ENCODE measurements around the gene KANK4.

Gene KANK4

DNA sequence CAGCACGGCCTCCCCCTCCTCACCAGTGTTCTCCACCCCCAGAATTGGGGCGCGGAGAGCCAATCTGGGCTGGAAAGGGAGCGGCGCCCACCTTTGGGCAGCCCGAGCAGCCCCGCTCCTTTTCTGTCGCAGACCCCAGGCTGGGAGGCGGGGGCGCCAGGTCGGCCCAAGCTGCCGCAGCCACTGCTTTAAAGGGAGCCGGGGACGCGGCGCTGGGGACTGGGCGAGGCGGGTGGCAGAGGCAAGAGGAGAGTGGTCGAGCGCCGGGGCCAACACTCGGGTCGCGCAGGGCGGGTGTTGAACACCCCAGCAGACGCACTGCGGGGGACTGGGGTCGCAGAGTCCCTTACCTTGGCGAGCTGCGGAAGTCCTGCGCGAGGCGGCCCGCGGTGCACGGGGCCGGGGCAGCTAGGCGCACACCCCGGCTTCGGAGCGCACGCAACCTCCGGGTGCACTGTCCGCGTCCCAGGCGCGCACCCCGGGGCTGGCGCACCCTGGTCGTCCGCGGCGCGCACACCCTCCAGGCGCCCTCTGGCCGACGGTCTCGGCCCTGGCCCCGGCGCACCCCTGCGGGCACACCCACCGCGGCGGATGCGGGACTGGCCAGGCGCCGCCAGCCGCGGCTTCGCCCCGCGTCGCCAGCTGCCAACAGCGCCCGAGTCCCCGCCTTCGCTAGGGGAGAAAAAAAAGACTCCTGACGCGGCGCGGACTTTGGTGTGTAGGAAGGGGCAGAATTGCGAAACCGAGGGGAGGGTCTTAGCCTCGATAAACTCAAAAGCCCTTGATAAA lies at the start of gene KANK4:
Gene KANK4, minus strand, starts transcription at position 679 of the 789 bp plus-strand sequence. CDS start 37,870 bp downstream, outside the sequence.
- H3K27me3 ChIP-seq (ENCODE audit: insufficient read depth, low read depth): no peaks in the 10 kb centered on the region
- H3K9ac ChIP-seq: no peak within 1 kb of the TSS
- H3K4me1 ChIP-seq (ENCODE audit: low read depth, poor library complexity, severe bottlenecking): peaks cover 6% of the 10 kb centered on the region
- no peak within 1 kb of the TSS for H3K27ac ChIP-seq
- no peaks in the 10 kb centered on the region for H3K79me2 ChIP-seq (ENCODE audit: insufficient read depth, low read depth)
- no peak within 1 kb of the TSS for H2AFZ ChIP-seq (ENCODE audit: low read depth)
- H4K20me1 ChIP-seq (ENCODE audit: insufficient read depth): no peaks in the 10 kb centered on the region
- no peak within 1 kb of the TSS for H3K4me3 ChIP-seq (IDR thresholded peaks at IDR 0.05; ENCODE audit: insufficient read depth, low read depth, low read length)
- no peaks in the 10 kb centered on the region for H3K36me3 ChIP-seq (ENCODE audit: insufficient read depth)
- H3K4me2 ChIP-seq: no peak within 1 kb of the TSS
- TF ChIP-seq, protein P1, sequence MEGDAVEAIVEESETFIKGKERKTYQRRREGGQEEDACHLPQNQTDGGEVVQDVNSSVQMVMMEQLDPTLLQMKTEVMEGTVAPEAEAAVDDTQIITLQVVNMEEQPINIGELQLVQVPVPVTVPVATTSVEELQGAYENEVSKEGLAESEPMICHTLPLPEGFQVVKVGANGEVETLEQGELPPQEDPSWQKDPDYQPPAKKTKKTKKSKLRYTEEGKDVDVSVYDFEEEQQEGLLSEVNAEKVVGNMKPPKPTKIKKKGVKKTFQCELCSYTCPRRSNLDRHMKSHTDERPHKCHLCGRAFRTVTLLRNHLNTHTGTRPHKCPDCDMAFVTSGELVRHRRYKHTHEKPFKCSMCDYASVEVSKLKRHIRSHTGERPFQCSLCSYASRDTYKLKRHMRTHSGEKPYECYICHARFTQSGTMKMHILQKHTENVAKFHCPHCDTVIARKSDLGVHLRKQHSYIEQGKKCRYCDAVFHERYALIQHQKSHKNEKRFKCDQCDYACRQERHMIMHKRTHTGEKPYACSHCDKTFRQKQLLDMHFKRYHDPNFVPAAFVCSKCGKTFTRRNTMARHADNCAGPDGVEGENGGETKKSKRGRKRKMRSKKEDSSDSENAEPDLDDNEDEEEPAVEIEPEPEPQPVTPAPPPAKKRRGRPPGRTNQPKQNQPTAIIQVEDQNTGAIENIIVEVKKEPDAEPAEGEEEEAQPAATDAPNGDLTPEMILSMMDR (conservative IDR thresholded peaks at IDR 0.05; ENCODE audit: low read depth, low read length): no peak

DNA sequence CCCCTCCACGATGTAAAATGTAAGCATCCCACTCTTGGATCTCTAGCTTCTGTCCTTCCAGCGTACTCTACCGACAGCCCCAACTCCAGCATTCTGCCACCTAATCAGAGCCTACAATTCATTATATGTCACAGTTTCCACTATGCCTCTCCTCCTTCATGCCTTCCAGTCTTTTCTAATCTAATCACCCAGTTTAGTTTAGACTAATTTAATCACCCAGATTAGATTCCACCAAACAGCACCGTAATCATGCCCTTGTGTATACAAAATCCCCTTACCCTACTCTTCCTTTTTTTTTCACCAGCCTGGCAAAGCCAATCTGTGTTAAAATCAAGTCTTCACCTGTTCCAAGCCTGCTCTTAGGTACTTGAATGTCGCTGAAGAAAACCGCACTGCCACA lies 49.8 kb upstream of the KANK4 start:
- Histone ChIP-seq H3K36me3 (ENCODE audit: insufficient read depth) (no peaks in the 10 kb centered on the region), H3K4me3 (IDR thresholded peaks at IDR 0.05; ENCODE audit: insufficient read depth, low read depth, low read length) (no peak overlapping the region), H3K4me1 (ENCODE audit: low read depth, poor library complexity, severe bottlenecking) (no peaks in the 10 kb centered on the region), H3K27ac (no peak overlapping the region), H2AFZ (ENCODE audit: low read depth) (no peak overlapping the region), H4K20me1 (ENCODE audit: insufficient read depth) (no peaks in the 10 kb centered on the region), H3K27me3 (ENCODE audit: insufficient read depth, low read depth) (no peaks in the 10 kb centered on the region), H3K4me2 (no peak overlapping the region), H3K79me2 (ENCODE audit: insufficient read depth, low read depth) (no peaks in the 10 kb centered on the region), H3K9ac (no peak overlapping the region)
- TF ChIP-seq, protein P1 (conservative IDR thresholded peaks at IDR 0.05; ENCODE audit: low read depth, low read length): no peak

DNA sequence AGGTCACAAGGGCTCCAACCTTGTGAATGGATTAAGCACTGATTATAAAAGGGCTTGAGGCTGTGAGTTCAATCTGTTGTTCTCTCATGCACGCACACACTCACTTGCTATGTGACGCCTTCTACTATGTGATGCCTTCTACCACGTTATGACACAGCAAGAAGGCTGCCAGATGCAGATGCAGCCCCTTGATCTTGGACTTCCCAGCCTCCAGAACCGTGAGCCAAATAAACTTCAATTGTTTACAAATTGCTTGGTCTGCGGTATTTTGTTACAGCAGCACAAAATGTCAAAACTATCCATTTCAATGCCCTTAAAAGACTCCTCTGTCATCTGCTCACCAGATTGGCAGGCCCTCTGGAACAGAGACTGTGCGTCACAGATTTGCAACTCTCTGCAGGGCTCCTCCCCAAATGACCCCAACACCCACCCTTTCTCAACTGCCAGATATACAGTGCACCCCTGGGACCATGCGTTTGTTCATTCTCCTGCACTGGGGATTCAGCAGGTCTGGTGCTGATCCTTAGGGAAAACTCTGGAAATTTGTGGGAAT lies 47.8 kb upstream of the KANK4 start:
- Histone ChIP-seq H3K79me2 (ENCODE audit: insufficient read depth, low read depth) (no peaks in the 10 kb centered on the region), H3K4me3 (IDR thresholded peaks at IDR 0.05; ENCODE audit: insufficient read depth, low read depth, low read length) (no peak overlapping the region), H2AFZ (ENCODE audit: low read depth) (no peak overlapping the region), H3K4me2 (no peak overlapping the region), H3K4me1 (ENCODE audit: low read depth, poor library complexity, severe bottlenecking) (no peaks in the 10 kb centered on the region), H3K9ac (no peak overlapping the region), H3K27ac (no peak overlapping the region), H3K36me3 (ENCODE audit: insufficient read depth) (no peaks in the 10 kb centered on the region), H4K20me1 (ENCODE audit: insufficient read depth) (no peaks in the 10 kb centered on the region), H3K27me3 (ENCODE audit: insufficient read depth, low read depth) (no peaks in the 10 kb centered on the region)
- TF ChIP-seq, protein P1 (conservative IDR thresholded peaks at IDR 0.05; ENCODE audit: low read depth, low read length): no peak

DNA sequence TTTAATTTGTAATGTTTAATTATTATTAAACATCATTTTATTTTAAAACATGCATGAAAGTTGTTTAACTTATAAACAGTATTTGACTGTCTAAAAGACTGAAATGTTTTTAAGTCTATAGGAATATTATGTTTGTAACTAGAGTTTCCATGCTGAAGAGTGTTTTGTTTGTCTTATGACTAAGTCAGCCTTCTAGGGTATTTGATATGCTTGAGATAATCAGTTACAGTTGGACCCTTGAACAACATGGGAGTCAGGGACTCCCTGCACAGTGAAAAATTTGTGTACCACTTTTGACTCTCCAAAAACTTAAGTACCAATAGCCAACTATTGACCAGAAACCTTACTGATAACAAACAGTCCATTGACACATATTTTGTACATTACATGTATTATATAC lies 45.5 kb upstream of the KANK4 start:
- no peaks in the 10 kb centered on the region for H4K20me1 ChIP-seq (ENCODE audit: insufficient read depth)
- H3K4me1 ChIP-seq (ENCODE audit: low read depth, poor library complexity, severe bottlenecking): no peaks in the 10 kb centered on the region
- H2AFZ ChIP-seq (ENCODE audit: low read depth): no peak overlapping the region
- H3K4me3 ChIP-seq (IDR thresholded peaks at IDR 0.05; ENCODE audit: insufficient read depth, low read depth, low read length): no peak overlapping the region
- no peaks in the 10 kb centered on the region for H3K36me3 ChIP-seq (ENCODE audit: insufficient read depth)
- TF ChIP-seq, protein P1 (conservative IDR thresholded peaks at IDR 0.05; ENCODE audit: low read depth, low read length): no peak
- H3K27ac ChIP-seq: no peak overlapping the region
- no peaks in the 10 kb centered on the region for H3K27me3 ChIP-seq (ENCODE audit: insufficient read depth, low read depth)
- H3K79me2 ChIP-seq (ENCODE audit: insufficient read depth, low read depth): no peaks in the 10 kb centered on the region
- H3K4me2 ChIP-seq: no peak overlapping the region
- H3K9ac ChIP-seq: no peak overlapping the region

Measured in KMS-11 (cell line).